Measurements from ENCODE around the gene FSD1L. TPM values are rescaled to one million over a fixed set of nuclear protein-coding genes. Genes with fewer than 3 reads are reported as not detected.
A peak's percentile ranks its signal among the peaks of the same experiment; 100 is the strongest.

Gene FSD1L
- total and polyA plus RNA-seq, 8 donors = 0.78 to 13.2 (median 3.0) TPM; not detected in 1

- 35 to 78% (median 60%) methylated on average over 2 of the region's 2 CpGs for WGBS, 5 donors
- H3K4me1 ChIP-seq = no peaks in the 10 kb centered on the region
- no peaks in the 10 kb centered on the region for H3K9me3 ChIP-seq
- H3K36me3 ChIP-seq = no peaks in the 10 kb centered on the region
- no peaks in the 10 kb centered on the region for H3K27me3 ChIP-seq
- TF ChIP-seq CTCF (IDR thresholded peaks at IDR 0.05) (no peak), POLR2AphosphoS5 (IDR thresholded peaks at IDR 0.05) (no peak), EP300 (IDR thresholded peaks at IDR 0.05) (no peak), POLR2A (IDR thresholded peaks at IDR 0.05) (no peak)
- no peak overlapping the region for H3K4me3 ChIP-seq
- intact Hi-C loops (cut with DNase I; ENCODE audit: low total_unique reads) = no loop called here
- no peak overlapping the region for H3K27ac ChIP-seq
- DNase-seq = peak in 1 of 2 donors; percentile 6
Measured at GRCh38 chr9:105500108-105500766, 52.4 kb downstream of the FSD1L start.

- no peaks in the 10 kb centered on the region for H3K27me3 ChIP-seq
- DNase-seq = no peak
- H3K4me1 ChIP-seq = no peaks in the 10 kb centered on the region
- no peaks in the 10 kb centered on the region for H3K9me3 ChIP-seq
- no peaks in the 10 kb centered on the region for H3K36me3 ChIP-seq
- H3K4me3 ChIP-seq = no peak overlapping the region
- no peak overlapping the region for H3K27ac ChIP-seq
- intact Hi-C loops (cut with DNase I; ENCODE audit: low total_unique reads) = no loop called here
- TF ChIP-seq CTCF (IDR thresholded peaks at IDR 0.05) = no peak
- no peak for TF ChIP-seq POLR2A (IDR thresholded peaks at IDR 0.05)
- no peak for TF ChIP-seq EP300 (IDR thresholded peaks at IDR 0.05)
- no peak for TF ChIP-seq POLR2AphosphoS5 (IDR thresholded peaks at IDR 0.05)
- 92 to 97% (median 96%) methylated on average over 4 of the region's 4 CpGs for WGBS, 5 donors
Measured at GRCh38 chr9:105501414-105501813, 53.6 kb downstream of the FSD1L start.

- H3K36me3 ChIP-seq = no peaks in the 10 kb centered on the region
- peaks cover 0 to 4% (median 0%) of the 10 kb centered on the region in 4 donors for H3K4me1 ChIP-seq
- WGBS, 5 donors = 63 to 89% (median 85%) methylated on average over 2 of the region's 2 CpGs
- intact Hi-C loops (cut with DNase I; ENCODE audit: low total_unique reads) = no loop called here
- DNase-seq = no peak
- H3K27ac ChIP-seq = no peak overlapping the region
- TF ChIP-seq POLR2A (IDR thresholded peaks at IDR 0.05) (no peak), POLR2AphosphoS5 (IDR thresholded peaks at IDR 0.05) (no peak), CTCF (IDR thresholded peaks at IDR 0.05) (no peak), EP300 (IDR thresholded peaks at IDR 0.05) (no peak)
- H3K9me3 ChIP-seq = no peaks in the 10 kb centered on the region
- no peaks in the 10 kb centered on the region for H3K27me3 ChIP-seq
- H3K4me3 ChIP-seq = no peak overlapping the region
Measured at GRCh38 chr9:105502276-105502675, 54.4 kb downstream of the FSD1L start.

- DNase-seq = no peak
- peaks cover 0 to 11% (median 0%) of the 10 kb centered on the region in 4 donors for H3K4me1 ChIP-seq
- H3K4me3 ChIP-seq = no peak overlapping the region
- H3K27me3 ChIP-seq = no peaks in the 10 kb centered on the region
- H3K27ac ChIP-seq = no peak overlapping the region
- TF ChIP-seq CTCF (IDR thresholded peaks at IDR 0.05) (no peak), EP300 (IDR thresholded peaks at IDR 0.05) (no peak), POLR2A (IDR thresholded peaks at IDR 0.05) (no peak), POLR2AphosphoS5 (IDR thresholded peaks at IDR 0.05) (no peak)
- no peaks in the 10 kb centered on the region for H3K36me3 ChIP-seq
- H3K9me3 ChIP-seq = no peaks in the 10 kb centered on the region
- intact Hi-C loops (cut with DNase I; ENCODE audit: low total_unique reads) = no loop called here
Measured at GRCh38 chr9:105503881-105504280, 56.0 kb downstream of the FSD1L start.
